DMS153 treated with DMSO at 0.1 percent for 48 hours (cell line): ENCODE measurements around the gene FYB2.

Experiments
- DNase-seq: peaks from one replicate; lab custom pipeline; 2025; ENCODE audit not compliant: unreplicated experiment; lab: John Stamatoyannopoulos, UW

Gene FYB2

DNA sequence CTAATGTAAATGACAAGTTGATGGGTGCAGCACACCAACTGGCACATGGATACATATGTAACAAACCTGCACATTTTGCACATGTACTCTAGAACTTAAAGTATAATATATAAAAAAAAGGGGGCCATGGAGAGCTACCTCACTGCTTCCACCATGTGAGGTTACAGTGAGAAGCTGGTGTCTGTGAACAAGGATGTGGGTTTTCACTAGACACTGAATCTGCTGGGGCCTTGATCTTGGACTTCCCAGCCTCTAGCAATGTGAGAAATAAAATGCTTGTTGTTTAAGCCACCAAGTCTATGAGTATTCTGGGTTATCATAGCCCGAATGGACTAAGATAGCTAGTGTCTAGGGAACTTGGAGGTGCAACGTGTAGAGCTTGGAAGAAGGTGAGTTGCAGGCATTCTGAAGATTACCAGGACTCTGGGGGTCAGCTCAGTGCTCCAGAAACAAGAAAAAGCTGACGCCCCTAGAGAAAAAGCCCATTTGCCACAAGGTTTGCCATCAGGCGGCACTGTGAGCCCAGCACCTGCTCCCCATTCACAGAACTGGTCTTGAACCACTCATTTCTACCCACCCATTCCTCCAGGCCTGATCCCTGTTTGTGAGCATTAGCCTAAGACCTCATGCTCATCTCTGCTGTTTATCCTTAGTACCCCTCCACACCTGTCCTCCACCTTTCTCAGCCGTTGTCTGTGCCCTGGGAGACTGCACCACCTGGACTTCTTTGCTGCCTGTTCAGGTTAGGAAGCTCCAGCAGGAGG is 15.1 kb upstream of the FYB2 start:
- no peak for DNase-seq

- no peak for DNase-seq
Observed at GRCh38 chr1:56833088-56833487, 13.9 kb upstream of the FYB2 start.

DNA sequence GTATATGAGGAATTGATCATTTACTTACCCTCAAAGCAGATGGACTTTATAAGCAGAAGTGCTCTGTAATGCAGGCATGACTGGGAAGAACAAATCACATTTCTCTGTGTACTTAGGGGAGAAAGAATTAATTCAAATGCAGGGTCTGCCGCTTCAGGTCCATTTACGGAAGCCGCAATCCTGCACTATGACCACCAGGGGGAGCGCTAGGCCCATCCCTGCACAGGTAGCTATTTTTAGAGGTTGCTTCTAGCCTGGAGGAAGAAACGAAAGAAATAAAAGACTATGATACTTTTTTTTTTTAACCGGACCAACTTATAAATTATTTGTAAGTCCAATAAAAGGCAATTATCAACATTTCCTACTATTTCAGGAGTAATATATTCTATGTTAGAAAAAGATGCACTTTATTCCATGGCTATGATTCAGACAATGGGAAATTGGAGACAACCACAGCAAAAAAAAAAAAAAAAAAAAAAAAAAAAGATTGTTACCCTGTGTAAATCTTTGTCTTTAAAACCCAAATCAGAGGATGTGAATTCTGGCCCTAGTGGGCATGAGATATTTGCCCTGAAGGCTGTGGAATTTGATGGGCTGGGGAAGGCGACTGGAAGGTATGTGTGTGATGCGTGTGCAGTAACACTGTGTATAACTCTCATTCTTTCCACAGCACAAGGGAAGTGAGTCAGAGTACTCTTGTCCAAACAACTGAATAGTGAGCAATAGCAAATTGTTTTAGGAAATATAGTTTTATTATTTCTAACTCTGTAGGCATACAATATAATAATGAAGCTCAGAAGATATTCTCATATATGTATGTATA is 12.9 kb upstream of the FYB2 start:
- peak; percentile 73 for DNase-seq

- no peak for DNase-seq
Observed at GRCh38 chr1:56830052-56830451, 10.8 kb upstream of the FYB2 start.

- no peak for DNase-seq
Observed at GRCh38 chr1:56827711-56828110, 8.5 kb upstream of the FYB2 start.

DNA sequence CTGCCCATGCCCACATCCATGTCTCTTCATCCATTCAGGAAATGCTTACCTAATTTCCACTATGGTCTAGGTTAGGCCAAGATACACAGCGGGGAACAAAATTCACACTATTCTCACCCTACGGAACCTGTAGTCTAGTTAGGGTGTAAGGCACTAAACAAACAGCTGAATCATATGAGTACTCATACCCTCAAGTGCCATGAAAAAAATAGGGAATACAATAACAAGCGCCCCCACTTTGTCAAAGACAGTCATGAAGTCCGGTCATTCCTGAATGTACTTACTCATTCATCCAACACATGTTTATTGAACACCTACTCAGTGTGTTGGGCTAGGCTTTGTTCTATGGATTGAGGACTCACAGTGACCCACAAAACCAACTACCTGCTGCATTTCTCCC is 6.2 kb upstream of the FYB2 start:
- no peak for DNase-seq

DNA sequence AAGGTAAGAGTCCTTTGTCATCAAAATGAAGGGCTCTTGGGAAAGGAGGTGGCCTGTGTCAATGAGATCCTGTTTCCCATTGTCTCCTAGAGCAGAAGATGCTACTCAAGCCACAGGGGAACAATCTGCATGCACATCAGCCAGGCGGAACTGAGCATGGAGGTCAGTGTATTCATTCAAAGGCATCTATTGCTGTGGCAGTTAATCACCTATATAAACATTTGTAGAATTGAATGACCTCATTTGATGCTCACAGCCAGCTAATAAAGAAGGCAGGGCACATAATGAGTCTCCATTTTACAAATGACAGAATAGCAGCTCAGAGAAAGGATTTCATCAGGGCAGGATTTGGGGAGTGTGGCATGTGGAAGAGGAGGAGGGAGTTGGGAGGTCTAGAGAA is 5.7 kb upstream of the FYB2 start:
- peak; percentile 87 for DNase-seq

DNA sequence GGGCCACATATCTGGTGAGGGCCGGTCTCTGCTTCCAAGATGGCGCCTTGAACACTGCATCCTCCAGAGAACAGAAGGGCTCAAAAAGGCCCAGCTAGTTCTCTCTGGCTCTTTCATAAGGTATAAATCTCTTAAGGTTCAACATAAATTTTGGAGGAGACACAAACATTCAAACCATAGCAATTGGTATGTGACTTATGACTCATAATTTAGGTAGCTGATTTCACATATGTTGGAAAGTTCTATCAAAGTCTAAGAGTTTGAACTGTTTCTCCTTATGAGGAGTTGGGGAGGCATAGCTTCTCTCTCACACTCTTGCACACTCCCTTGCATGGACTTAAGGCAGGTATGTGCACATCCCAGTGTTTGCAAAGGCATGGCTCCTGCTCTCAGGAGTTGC is 5.1 kb upstream of the FYB2 start:
- no peak for DNase-seq

DNA sequence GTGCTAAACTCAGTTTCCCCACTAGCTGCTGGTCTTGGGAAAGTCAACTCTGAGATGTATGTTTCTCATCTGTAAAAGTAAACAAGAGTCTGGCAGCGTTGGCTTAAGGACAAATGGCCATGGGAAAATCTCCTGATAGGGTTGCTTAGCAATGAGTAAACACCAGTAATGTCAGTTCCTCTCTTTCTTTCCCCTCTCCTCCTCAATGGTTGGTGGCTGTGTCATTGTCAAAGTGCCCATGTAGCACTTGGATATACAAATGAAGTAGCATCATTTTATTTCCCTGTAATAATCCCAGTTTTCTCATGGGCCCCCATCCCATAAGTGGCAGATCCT is 2.2 kb upstream of the FYB2 start:
- peak; percentile 85 for DNase-seq

GRCh38 chr1:56820755-56821461 is 1.7 kb upstream of the FYB2 start:
- DNase-seq = peak; percentile 87

- DNase-seq = no peak
Observed at GRCh38 chr1:56817716-56818463, 1.3 kb downstream of the FYB2 start.

- no peak for DNase-seq
Observed at GRCh38 chr1:56816909-56817308, 2.3 kb downstream of the FYB2 start.

DNA sequence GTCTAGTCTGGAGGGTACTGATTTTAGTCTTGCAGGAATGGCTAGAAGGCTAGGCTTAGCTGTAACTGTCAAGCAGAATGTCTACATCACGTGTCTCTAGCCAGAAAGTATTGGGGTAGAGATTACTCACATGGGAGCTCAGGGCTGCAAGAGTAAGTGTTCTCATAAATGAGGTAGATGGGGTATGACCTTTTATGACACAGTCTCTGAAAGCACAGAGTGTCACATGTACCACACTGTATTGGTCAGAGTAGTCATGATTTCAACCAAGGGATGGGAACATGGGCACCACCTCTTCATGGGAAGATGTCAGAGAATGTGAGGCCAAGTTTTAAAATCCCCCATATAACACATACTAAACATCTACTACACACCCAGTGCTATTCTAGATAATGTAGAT is 2.9 kb downstream of the FYB2 start:
- no peak for DNase-seq

GRCh38 chr1:56814205-56814604 is 5.0 kb downstream of the FYB2 start:
- DNase-seq = no peak

DNA sequence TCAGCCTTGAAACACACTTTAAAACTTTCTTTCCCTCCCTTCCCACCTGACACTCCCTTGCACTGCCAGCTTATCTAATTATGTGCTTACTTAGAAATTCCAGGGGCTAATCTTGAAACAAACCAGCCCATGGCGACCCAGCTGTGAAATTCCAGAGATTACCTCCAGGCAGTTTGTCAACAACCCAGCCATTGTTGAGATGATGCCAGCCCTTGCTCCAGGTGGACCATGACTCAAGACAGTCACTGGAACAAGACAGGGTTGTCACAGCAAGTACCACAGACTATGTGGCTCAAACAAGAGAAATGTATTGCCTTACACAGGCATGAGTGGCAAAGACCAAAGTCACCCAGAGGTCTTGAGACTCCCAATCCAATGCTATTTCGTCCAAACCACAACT is 7.9 kb downstream of the FYB2 start:
- no peak for DNase-seq

- no peak for DNase-seq
Observed at GRCh38 chr1:56808410-56808809, 10.8 kb downstream of the FYB2 start.

- no peak for DNase-seq
Observed at GRCh38 chr1:56806804-56807203, 12.4 kb downstream of the FYB2 start.

DNA sequence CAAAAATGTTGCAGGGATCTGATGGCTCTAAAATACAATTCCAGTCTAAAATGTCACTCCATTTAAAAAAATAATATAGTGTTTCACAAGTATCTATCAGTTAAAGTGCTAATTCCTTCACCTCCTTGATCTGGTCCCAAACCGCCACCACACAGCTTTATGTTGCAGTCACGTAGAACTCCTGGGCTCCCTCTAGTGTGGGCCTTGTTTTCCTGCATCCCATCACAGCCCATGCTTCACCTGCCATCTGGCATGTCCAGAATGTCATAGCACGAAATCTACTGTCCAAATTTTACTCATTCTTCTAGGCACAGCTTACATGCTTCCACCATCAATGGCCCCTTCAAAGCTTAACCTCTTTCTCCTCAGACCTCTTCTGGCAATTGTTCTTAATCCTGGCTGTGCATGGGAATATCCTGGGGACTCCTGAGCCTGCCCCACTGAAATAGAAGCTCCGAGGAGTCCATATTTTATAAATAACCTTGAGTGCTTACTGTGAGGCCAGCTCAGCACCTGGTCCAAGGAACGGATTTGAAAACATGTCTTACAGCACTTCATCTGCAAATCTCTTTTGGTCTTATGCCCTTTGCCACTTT is 15.5 kb downstream of the FYB2 start:
- DNase-seq = no peak

GRCh38 chr1:56799605-56800400 is 19.4 kb downstream of the FYB2 start:
- no peak for DNase-seq

GRCh38 chr1:56798053-56798471 is 21.1 kb downstream of the FYB2 start:
- no peak for DNase-seq
